ENCODE data around the gene WWOX. TPM values are rescaled to one million over a fixed set of nuclear protein-coding genes. Genes with fewer than 3 reads are reported as not detected.

Gene WWOX
- total and polyA plus RNA-seq, 4 donors: 5.4 to 61.5 (median 18.4) TPM

DNA sequence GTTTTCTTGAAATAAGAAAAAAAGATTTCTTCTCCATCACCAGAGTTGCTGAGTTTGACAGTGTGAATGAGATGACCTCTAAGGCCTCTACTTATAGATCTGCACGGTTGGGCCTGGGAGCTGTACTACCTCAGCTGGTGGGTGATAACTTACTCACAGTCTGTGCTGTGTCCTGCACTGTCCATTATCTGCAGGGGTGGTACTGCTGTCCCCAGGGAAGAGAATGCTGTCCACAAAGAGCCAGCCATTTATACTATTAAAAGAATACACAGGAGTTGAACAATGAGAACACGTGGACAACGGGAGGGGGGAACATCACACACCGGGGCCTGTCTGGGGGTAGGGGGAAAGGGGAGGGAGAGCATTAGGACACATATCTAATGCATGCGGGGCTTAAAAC, 655.3 kb downstream of the WWOX start:
- Histone ChIP-seq H3K36me3 (ENCODE audit: control insufficient read depth in 4 of 4, insufficient read depth in 4 of 4, low read length in 4 of 4) (no peaks in the 10 kb centered on the region), H3K9me3 (ENCODE audit: control insufficient read depth in 4 of 4, insufficient read depth in 3 of 4, low read length in 3 of 4) (no peaks in the 10 kb centered on the region), H3K9ac (ENCODE audit: insufficient read depth in 1 of 2, low read length in 2 of 2) (no peak overlapping the region), H3K4me1 (ENCODE audit: control insufficient read depth in 5 of 5, insufficient read depth in 5 of 5, low read length in 5 of 5) (peaks cover 0 to 26% (median 5%) of the 10 kb centered on the region in 5 donors), H3K27me3 (ENCODE audit: control insufficient read depth in 3 of 3, insufficient read depth in 3 of 3, low read length in 2 of 3) (no peaks in the 10 kb centered on the region), H3K27ac (ENCODE audit: low read depth in 1 of 2, low read length in 1 of 2) (no peak overlapping the region), H3K4me3 (no peak overlapping the region)
- no peak for TF ChIP-seq CTCF (IDR thresholded peaks at IDR 0.05; ENCODE audit: control extremely low read depth, extremely low read depth)
- WGBS, 2 donors: 86 to 95% methylated on average over 5 of the region's 5 CpGs
- ATAC-seq (ENCODE audit: insufficient read depth, low FRiP score) (no peak), DNase-seq (no peak)

DNA sequence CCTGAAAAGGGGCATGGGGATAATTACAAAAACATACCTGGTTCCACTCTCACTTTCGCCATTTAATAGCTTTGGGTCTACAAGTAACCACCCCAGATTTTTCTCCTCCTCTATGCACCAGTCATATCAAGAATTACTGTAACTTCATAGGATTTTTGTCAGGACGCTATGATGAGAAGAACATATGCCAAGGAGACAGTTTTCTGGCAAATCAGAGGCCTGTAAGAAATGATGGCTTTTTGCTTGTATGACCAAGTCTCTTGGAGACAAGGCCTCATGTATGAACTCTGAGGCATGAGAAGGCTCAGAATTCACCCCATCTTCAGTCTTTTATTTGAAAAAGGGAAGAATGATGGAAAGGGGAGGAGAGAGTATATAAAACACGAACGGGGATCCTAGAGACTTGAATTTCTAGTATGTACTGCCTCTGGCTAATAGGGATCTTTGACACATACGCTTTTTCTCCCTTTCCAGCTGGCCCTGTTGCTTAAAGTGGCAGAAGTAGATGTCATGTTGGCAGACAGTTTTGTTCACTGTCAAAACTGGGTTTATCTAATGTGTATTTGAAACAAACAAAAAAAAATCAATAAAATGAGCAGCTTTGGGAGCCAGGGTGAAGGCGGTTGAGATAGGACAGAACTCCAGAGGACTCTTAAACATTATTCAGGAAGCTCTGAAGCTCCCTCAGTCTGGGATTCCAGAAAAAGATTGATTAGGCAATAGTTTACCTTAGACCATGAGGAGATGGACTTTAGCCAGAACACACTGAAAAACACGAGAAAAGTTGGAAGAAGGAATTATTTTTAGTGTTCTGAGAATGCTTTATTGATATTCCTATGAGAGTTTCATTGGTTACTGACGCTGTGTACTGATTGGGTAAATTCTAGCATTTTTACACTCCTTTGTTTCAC, 656.6 kb downstream of the WWOX start:
- no peak for ATAC-seq (ENCODE audit: insufficient read depth, low FRiP score)
- no peaks in the 10 kb centered on the region for H3K36me3 ChIP-seq (ENCODE audit: control insufficient read depth in 4 of 4, insufficient read depth in 4 of 4, low read length in 4 of 4)

GRCh38 chr16:78759596-78759995, 660.1 kb downstream of the WWOX start:
- ATAC-seq (ENCODE audit: insufficient read depth, low FRiP score) (no peak), DNase-seq (peak; percentile 38 to 87 (median 85))
- no peak overlapping the region for H3K4me3 ChIP-seq
- no peak for TF ChIP-seq CTCF (IDR thresholded peaks at IDR 0.05; ENCODE audit: control extremely low read depth, extremely low read depth)
- H3K9ac ChIP-seq (ENCODE audit: insufficient read depth in 1 of 2, low read length in 2 of 2): no peak overlapping the region
- 80 to 92% methylated on average over 2 of the region's 2 CpGs for WGBS, 2 donors
- H3K36me3 ChIP-seq (ENCODE audit: control insufficient read depth in 4 of 4, insufficient read depth in 4 of 4, low read length in 4 of 4): no peaks in the 10 kb centered on the region
- no peak overlapping the region for H3K27ac ChIP-seq (ENCODE audit: low read depth in 1 of 2, low read length in 1 of 2)
- H3K4me1 ChIP-seq (ENCODE audit: control insufficient read depth in 5 of 5, insufficient read depth in 5 of 5, low read length in 5 of 5): peaks cover 0 to 32% (median 4%) of the 10 kb centered on the region in 5 donors
- H3K27me3 ChIP-seq (ENCODE audit: control insufficient read depth in 3 of 3, insufficient read depth in 3 of 3, low read length in 2 of 3): no peaks in the 10 kb centered on the region
- no peaks in the 10 kb centered on the region for H3K9me3 ChIP-seq (ENCODE audit: control insufficient read depth in 4 of 4, insufficient read depth in 3 of 4, low read length in 3 of 4)

More for the DNA sequence above, 656.6 kb downstream of the WWOX start:
- H3K27ac ChIP-seq (ENCODE audit: low read depth in 1 of 2, low read length in 1 of 2): no peak overlapping the region
- no peaks in the 10 kb centered on the region for H3K9me3 ChIP-seq (ENCODE audit: control insufficient read depth in 4 of 4, insufficient read depth in 3 of 4, low read length in 3 of 4)
- TF ChIP-seq CTCF (IDR thresholded peaks at IDR 0.05; ENCODE audit: control extremely low read depth, extremely low read depth): no peak
- WGBS, 2 donors: 71 to 72% methylated on average over 8 of the region's 8 CpGs
- peaks cover 0 to 29% (median 0%) of the 10 kb centered on the region in 5 donors for H3K4me1 ChIP-seq (ENCODE audit: control insufficient read depth in 5 of 5, insufficient read depth in 5 of 5, low read length in 5 of 5)
- H3K27me3 ChIP-seq (ENCODE audit: control insufficient read depth in 3 of 3, insufficient read depth in 3 of 3, low read length in 2 of 3): no peaks in the 10 kb centered on the region
- H3K4me3 ChIP-seq: no peak overlapping the region
- no peak overlapping the region for H3K9ac ChIP-seq (ENCODE audit: insufficient read depth in 1 of 2, low read length in 2 of 2)
- DNase-seq: peak; percentile 48 to 93 (median 92)
